Activated naive CD4-positive, alpha-beta T cell treated with Interleukin-2 at 50 U/mL for 16 hours (primary cell): ENCODE results near the gene FMNL1.
"Not testable (repeated sequence)": the region's sequence is repeated elsewhere in the genome, so short reads cannot be mapped to it uniquely, and the experiment has no call there.

Source experiments
- DNase-seq: peaks from one replicate; pipeline ENCODE4 v3.0.0-alpha.2; 2020

FMNL1 gene, protein sequence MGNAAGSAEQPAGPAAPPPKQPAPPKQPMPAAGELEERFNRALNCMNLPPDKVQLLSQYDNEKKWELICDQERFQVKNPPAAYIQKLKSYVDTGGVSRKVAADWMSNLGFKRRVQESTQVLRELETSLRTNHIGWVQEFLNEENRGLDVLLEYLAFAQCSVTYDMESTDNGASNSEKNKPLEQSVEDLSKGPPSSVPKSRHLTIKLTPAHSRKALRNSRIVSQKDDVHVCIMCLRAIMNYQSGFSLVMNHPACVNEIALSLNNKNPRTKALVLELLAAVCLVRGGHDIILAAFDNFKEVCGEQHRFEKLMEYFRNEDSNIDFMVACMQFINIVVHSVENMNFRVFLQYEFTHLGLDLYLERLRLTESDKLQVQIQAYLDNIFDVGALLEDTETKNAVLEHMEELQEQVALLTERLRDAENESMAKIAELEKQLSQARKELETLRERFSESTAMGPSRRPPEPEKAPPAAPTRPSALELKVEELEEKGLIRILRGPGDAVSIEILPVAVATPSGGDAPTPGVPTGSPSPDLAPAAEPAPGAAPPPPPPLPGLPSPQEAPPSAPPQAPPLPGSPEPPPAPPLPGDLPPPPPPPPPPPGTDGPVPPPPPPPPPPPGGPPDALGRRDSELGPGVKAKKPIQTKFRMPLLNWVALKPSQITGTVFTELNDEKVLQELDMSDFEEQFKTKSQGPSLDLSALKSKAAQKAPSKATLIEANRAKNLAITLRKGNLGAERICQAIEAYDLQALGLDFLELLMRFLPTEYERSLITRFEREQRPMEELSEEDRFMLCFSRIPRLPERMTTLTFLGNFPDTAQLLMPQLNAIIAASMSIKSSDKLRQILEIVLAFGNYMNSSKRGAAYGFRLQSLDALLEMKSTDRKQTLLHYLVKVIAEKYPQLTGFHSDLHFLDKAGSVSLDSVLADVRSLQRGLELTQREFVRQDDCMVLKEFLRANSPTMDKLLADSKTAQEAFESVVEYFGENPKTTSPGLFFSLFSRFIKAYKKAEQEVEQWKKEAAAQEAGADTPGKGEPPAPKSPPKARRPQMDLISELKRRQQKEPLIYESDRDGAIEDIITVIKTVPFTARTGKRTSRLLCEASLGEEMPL

DNA sequence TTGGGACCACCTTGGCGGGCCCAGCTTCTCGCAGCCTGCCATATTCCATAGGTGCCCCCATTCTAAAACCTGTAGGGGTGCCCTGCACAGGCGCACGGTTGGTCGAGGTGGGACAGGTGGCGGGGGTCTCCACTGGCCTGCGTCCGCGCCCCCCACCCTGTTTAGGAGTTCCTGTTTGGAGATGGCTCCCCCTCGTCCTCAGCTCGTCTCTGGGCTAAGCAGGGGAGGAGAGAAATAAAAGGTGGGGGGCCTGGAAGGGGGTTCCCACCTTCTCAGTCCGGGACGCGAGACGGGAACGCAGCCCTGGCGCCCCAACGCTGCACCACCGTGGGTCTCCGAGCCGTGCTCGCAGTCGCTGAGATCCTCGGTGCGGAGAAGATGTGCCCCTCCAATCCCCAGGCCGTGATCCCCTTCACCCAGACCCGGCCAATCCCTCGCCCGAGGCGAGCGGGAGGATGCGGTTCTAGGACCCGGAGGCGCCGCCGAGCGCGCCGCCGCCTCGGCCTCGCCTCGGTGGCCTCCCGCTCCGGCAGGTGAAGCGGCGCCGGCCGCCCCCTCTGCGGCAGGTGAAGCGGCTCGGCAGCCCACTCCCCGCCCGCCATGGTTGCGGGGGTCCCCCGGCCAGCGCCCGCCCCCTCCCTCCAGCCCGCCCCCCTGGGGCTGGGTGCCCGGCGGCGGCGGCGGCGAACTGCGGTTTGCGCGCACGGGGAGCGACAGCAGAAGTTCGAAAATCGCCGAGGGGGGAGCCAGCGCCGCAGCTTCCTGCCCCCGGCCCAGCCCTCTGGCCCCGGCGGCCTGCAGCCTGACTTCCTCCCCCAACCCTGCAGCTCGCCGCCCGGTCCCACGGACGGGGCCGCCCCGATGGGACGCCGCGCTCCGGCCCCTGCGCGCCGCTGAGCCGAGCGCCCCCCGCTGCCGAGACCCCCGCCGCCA lies at the start of gene FMNL1:
TSS of gene FMNL1 (plus strand) at position 805 of the 933 bp plus-strand sequence. CDS start 240 bp downstream, outside the sequence.
- peak; percentile 64 for DNase-seq

DNA sequence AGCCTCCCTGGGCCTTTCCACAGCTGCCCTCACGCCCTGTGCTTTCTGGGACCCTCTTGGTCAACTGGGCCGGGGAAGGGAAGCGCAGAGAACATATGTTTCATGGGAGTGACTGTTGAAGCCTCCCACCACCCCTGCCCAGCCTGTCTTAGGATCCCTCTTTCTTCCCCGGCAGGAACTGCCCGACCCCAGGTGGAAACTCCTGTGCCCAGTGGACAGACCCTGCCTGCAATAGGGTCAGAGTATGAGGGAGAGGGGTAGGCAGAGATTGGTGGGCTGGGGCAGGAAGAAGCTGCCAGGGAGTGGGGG lies 49.5 kb upstream of the FMNL1 start:
- DNase-seq, result no peak

DNA sequence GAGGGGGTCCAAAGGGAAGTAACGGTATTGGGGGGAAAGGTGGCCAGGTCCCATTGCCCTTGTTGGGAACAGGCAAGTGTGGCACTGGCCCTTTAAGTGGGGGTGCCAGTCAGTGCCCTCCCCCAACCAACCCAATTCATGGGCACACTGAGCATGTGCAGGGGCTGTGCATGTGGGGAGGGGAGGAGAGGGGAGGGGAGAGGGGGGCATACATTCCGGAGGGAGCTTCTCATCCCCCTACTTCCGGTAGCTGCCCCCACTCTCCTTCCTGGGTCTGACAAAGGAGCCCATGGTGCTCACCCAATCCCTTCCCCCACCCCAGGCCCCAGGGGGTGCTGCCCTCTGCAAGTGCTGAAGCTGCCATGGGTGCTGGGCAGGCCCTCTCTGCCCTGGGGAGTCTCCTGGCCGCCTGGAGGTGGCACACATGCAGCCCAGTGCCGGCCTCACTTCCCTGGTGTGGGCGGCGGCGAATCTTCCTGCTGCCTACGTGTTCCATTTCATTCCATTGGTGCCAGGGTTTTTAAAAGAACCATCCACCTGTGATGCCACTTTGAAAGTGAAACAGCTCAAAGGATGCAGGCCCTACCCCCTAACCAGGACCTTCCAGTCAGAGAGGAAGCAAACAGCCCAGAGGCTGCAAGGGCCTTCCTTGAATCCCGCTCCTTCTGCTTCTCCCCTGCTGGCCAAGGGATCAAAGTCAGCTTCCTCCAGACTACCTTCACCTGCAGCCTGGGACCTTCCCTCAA lies 49.0 kb upstream of the FMNL1 start:
- peak; percentile 47 for DNase-seq

DNA sequence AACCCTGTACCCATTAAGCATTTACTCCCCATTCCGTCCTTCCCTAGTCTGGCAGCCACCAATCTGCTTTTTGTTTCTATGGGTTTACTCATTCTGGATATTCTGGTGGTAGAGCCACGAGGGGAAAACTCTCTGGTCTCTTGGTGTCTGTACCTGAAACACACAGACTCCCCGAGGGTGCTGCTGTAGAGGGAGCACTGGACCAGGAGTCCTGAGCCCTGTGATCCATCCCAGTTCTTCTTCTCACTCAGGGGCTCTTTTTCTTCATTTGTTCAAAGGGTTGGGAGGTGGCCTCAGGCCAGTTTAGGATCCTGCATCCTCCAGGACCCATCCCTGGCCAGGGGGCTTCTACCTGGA lies 45.9 kb upstream of the FMNL1 start:
- DNase-seq, result no peak

DNA sequence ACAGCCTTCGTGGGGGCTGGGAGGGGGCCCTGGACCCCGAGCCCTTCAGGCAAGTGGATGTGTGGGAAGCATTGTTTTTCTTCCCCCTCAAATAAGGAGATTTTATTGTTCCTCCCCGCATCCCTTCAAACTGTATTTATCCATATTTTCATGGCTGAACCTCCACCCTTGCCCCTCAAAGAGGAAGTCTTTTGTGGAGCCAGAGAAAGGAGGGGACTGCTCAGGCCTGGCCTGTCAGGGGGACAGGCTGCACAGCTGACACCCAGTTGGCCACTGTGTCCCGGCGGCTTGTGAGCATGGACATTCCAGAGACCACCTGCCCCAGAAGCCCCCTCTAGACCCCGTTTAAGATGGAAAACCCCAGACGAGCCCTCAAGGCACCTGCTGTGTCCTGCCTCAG lies 44.1 kb upstream of the FMNL1 start:
- DNase-seq, result no peak

DNA sequence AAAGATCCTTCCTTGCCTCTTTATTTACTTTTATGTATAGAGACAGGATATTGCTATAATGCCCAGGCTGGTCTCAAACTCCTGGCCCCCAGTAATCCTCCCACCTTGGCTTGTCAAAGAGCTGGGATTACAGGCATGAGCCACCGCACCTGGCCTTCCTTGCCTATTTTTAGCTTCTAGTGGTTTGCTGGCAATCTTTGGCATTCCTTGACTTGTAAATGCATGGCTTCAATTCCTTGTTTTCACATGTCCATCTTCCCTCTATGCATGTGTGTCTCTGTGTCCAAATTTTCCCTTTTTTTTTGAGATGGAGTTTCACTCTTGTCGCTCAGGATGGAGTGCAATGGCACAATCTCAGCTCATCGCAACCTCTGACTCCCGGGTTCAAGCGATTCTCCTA lies 37.5 kb upstream of the FMNL1 start:
- DNase-seq, result no peak

DNA sequence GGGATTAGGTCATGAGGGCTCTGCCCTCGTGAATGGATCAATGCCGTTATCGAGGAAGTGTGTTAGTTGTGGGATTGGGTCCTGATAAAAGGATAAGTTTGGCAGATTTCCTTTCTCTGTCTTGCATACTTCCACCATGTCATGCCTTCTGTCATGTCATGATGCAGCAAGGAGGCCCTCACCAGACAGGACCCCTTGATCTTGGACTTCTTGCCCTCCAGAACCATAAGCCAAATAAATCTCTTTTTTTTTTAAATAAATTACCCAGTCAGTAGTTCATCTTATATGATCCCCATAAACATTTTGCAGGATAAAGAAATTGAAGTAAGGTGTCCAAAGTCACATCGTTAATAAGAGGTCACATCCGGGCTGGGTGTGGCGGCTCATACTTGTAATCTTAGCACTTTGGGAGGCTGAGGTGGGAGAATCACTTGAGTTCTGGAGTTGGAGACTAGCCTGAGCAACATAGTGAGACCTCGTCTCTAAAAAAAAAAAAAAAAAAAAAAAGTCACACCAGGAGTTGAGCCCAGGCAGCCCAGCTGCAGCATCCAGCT lies 34.8 kb upstream of the FMNL1 start:
- no peak for DNase-seq

DNA sequence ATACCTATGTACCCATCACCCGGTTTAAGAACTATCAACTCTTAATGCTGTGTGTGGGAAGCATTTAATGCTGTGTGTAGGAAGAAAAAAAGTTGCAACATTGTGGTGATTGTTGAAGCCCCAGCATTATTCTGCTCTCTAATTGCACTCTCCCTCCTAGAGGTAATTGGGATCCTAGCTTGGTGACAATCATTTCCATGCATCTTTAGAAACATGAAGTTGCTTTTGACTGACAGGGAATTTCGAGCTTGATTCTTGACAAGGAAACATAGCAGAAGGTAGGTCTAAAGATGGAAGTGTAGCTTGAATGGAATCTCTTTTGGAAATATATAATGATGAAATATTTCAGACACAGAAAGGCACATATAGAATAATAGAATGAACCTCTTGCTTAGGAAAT lies 32.7 kb upstream of the FMNL1 start:
- no peak for DNase-seq

DNA sequence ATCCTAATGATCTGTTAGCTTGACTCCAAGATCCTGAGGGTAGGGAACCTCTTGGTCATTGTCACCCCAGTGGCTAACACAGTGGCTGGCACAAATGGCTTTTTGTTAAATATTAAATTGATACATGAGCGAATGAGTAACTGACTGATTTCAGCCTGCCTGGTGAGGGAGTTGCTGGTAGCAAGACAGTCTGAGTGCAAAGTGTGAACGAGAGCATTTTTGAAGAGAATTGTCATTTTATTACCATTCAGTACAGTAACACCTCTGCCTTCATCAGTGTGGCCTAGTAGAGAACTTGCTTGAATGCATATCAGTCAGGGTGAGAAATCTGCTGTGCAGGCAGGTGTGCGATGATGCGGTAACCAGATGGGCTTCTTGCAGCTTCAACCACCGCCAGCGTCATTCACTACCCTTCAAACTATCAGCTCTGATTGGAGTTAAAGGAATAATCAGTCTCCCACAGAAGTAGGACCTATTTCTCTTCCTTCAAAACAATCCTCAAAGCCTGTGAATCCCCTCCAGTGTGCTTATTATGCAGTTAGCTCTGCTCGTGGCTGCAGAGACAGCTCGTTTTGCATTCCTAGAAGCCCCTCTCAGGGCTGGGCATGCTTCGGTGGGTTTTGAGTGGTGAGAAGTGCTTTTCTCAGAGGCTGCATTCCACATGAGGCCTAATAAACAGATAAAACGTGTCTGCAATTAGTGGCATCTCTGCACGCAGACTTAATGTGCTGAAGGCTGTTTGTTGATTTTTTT lies 31.0 kb upstream of the FMNL1 start:
- no peak for DNase-seq

DNA sequence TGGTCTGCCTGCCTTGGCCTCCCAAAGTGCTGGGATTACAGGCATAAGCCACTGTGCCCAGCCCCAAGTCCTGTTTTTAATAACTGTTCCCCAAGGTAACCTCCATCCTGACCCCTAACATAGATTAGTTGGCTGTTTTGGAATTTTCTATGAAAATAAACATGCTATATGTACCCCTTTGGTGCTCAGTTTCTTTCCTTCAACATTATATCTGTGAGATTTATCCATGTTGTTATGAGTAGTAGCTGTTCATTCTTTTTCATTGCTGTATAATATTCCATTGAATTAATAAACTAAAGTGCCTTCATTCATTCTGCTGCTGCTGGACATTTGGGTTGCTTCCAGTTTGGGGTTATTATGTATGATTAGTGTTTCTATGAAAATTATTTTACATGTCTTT lies 26.3 kb upstream of the FMNL1 start:
- no peak for DNase-seq

DNA sequence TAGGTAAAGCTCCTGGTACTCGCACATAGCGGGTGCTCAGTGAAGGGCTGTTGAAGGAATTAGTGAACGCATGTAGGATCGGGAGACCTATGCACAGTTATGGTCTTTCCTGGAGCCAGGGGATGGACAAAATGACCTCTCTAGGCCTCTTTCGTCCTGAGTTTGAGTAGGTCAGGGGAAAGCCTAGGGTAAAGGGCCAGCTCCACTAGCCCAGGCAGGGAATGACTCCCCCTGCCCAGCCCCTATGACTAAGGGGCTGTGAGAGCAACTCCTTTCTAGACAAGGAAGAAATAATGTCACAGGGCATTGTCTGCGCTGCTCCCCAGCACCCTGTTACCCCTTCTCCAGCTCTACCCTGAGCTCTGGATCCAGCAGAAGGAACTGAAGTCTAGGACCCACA lies 24.6 kb upstream of the FMNL1 start:
- DNase-seq, result no peak

DNA sequence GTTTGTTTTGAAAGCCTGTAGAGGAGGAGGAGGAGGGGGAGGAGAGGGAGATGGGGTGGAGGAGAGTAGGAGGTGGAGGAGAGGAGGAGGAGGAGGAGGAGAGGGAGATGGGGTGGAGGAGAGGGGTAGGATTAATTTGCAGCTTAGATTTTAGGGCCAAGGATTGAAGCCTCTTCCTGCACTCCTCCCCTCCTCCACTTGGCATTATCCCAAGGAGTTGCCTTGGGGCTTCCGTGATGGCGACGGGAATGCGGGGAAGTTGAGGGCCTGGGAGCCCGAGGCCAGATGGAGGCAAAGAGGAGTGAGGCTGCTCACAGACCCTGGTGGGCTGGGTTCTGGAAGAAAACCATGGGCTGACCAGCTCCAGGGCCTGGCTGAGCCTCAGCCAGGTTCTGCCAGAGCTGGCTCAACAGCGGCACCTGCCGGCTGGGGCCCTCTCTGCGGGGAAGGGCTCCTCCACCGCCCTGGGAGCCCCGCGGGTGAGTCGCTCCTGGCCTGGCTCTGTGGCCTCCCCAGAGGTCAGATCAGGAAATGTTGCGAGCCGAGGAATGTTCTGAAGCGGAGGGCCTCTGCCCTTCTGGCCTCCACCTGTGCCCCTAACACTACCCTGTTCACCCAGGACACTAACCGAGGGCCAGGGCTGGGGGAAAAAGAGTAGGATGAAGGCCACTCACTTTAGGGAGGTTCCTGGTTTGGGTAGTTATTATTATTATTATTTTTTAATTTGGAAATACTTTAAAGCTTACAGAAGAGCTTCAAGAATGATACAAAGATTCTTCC lies 23.9 kb upstream of the FMNL1 start:
- DNase-seq, result peak; percentile 89

DNA sequence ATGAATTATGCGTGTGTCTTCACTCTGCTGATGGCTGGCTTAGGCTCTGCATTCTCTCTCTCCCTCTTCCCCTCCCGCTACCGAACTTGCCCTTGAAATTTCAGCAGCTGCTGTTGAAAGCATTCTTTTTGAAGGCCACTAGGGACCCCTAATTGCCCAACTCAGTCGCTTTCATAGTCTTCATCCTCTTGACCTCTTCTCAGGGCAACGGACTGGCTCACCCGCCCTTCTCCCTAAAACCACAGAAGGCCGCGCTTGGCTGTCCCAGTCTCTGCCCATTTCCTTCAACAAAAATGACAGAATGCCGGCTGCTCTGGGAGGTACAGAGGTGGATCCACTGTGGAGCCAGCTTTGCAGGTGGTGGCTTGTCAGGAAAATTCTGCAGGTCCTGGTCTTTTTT lies 21.0 kb upstream of the FMNL1 start:
- DNase-seq, result no peak

DNA sequence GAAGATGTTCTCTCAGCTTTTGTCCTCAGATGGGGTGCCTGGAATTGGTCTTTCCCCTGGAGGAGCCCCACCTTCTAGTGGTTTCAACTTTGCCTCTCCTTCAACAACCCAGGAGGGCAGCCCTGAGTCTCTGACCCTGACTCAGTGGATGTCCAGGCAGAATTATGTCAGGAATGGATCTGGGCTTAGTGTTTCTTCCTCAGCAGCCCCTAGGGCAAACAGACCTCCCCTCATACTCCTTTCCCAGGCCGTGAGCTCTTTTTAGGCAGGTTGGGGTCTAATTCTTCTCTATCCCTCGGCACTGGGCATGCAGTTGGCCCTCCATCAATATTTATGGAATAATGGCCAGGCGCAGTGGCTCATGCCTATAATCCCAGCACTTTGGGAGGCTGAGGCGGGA lies 20.2 kb upstream of the FMNL1 start:
- no peak for DNase-seq

DNA sequence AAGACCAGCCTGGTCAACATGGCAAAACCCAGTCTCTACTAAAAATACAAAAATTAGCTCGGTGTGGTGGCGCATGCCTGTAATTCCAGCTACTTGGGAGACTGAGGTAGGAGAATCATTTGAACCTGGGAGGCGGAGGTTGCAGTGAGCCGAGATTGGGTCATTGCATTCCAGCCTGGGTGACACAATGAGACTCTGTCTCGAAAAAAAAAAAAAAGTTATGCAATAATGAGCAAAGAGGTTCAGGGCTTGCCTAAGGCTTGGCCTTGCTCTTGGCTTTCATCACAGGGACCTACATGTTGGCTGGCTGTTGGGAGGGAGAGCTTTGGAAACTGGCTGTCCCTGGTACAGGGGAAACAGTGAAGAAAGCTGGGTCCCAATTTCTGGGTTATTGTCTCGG lies 19.8 kb upstream of the FMNL1 start:
- DNase-seq, result not testable (repeated sequence)

DNA sequence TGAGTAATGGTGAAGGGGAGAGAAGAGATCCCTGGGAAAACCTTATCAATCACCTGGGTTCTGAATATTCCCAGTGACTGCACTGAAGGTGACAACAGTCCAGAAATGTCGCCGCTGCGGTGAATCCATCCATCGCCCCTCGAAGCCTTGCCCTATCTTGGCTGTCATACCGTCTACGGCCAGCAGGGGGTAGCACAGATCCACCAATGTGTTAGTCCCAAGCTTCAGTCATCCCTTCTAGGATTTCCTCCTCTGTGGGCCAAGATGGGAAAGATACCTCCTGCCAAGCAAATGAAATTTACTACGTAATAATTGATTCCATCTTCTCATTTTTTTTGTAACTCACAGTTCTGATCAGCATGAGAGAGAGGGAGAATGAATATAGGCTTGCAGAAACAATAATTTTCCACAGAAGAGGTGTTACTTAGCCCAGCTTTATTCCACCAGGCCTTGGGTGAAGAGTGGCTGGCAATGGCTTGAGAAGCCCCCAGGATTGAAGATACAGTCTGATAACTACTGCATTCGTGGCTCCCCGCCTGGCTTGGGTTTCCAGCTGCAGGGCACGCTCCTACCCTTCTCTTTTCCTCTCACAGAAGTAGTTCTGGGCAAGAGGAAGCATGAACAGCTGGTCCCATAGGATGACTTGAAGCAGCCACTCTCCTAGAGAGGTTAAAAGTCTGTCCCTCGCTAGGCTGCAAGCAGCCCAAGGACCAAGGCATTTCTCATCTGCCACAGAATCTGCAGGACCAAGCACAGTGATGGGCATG lies 2.6 kb upstream of the FMNL1 start:
- DNase-seq, result peak; percentile 88

DNA sequence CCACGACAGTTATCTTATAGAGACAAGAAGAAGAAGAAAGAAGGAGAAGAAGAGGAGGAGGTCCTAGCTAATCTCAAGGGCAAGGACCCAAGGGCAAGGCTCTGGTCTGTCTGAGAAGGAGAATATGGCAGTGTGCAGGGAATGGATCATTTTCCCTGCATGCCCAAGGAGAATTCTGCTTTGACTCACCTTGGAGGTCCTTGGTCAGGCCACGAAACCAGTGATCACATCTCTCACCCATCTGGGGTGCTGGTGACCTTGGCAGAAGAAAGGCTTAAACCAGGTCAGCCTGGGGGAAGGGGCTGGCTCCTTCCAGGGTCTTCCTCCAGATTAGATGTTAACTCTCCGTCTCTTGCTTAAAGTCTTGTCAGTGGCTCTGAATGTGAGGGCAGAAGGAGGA lies 1.6 kb upstream of the FMNL1 start:
- DNase-seq, result no peak

DNA sequence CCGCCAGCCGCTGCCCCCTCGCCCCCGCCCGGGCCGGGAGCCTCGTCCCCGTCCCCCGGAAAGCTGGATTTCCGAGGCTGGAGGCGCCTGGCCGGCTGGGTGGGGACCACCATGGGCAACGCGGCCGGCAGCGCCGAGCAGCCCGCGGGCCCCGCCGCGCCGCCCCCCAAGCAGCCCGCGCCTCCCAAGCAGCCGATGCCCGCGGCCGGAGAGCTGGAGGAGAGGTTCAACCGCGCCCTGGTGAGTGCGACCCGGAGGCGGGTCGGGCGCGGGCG lies 266 bp downstream of the FMNL1 start:
- DNase-seq, result no peak

DNA sequence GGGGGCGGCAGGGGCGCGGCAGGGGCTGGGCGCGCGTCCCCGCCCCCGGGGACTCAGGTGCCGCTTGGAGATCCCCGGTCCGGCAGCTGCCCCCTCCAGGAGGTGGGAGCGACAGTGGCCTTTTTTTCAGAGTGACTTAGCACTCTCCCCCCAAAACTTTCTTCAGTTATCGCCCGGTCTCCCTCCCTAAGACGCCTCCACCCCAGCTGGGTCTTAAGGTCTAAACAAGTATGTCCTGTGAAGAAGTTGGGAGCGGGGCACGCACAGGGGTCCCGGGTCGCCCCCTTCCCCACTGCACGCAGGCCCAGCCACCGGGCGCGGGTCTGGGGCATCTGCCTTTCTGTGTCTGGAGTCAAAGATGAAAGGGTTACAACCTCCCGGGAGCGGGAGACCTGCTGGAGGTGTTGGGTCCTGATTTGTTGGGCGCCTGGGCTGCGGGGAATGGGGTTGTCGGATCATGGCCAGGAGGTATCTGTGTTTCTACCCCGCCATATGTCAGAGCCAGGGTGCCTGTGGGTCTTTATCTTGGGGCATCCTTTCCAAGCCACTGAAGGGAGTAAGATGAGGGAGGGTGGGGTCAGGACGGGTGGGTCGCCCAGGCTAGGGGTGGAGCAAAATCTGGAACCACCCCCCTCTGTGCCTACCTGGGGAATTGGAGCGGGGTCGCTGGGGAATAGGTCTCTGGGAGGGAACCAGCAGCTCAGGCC lies 757 bp downstream of the FMNL1 start:
- peak; percentile 59 for DNase-seq
